Measurements from ENCODE around the gene SPATA18.
"Not testable (repeated sequence)": the region's sequence is repeated elsewhere in the genome, so short reads cannot be mapped to it uniquely, and the experiment has no call there.

The SPATA18 gene

DNA sequence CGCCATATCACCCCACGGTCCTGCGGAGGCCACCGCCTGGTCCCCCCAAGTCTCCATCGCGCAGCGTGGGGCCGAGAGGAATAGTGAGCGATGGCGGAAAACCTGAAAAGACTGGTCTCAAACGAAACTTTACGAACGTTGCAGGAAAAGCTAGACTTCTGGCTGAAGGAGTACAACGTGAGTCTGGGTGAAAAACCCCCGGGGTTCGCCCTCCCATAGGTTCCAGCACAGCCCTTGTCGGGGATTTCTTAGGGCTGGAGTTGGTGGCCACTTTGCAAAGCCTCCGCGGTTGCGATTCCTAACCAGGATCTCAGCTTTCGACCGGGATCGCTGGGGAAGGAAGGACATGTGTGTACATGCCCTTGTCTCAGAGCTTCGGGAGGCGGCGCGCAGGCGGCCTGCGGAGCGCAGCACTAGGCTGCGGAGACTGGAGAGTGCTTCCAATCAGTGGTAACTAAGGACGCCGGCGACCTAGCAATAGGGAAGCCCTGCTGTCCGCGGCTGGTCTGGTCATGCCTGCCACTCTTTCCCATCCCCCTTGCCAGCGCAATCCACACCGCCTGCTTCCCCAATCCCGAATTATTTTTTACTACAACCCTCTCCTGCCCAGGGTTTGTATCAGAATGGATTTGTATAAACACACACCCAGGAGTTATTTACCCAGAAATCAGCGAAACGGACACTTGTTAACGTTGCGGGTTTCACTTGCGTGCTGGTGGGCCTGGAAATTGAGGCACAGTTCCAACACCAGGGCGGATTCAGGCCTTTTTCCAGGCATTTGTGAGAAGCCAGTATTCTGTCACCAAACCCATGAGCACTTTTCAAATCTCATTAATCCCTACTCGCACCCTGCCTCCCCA, 741 bp downstream of the SPATA18 start:
- no peak for DNase-seq (ENCODE audit: low read depth in 2 of 3, low spot score in 1 of 3)

DNA sequence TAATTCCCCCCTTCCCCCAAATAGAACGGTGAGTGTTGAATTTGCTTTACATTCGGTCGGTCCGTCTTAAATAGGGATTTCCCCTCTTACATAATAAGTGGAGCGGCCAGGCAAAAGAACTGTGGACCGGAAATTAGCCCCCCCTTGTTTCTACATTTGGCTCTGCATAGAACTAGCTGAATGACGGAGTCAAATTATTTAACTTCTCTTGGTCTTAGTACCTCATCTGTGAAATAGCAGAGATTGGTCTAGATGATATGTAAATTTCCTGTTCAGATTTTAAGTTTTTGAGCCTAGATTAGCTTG, 1.3 kb downstream of the SPATA18 start:
- no peak for DNase-seq (ENCODE audit: low read depth in 2 of 3, low spot score in 1 of 3)

GRCh38 chr4:52054254-52054653, 3.1 kb downstream of the SPATA18 start:
- no peak for DNase-seq (ENCODE audit: low read depth in 2 of 3, low spot score in 1 of 3)

DNA sequence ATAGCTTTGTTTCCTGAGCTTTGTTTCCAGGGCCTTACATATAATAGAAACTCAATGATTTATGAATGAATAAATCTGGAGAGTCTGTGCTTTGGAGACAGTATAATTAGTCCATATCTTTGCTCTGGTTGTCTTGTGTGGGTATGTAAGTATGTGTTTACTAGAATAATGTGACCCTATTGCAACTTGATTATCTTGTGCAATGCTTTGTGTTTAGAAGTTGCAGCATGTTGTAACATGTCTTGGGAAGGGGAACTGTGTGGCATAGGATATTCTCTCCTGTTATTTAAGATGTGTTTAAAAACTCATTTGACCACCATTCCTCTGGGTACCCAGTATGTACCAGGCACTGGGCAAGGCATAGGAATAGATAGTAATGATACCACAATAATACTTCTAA, 6.1 kb downstream of the SPATA18 start:
- no peak for DNase-seq (ENCODE audit: low read depth in 2 of 3, low spot score in 1 of 3)

DNA sequence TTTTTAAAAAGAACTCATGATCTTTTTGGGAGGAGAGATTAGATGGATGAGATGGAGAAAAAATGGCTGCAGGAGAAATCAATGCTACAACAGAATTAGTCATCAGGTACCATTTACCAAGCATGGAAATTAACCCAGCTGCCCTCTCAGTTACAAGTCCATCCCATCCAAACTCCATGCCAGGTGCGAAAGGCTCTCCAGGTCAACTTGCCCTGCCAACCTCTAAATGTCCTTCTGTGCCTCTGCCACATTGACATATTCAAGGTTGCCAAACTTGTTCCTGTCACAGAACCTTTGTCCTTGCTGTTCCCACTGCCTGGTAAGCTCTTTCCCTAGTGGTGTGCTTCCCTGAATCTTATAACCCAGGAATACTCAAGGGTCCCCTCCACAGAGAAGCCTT, 7.2 kb downstream of the SPATA18 start:
- no peak for DNase-seq (ENCODE audit: low read depth in 2 of 3, low spot score in 1 of 3)

DNA sequence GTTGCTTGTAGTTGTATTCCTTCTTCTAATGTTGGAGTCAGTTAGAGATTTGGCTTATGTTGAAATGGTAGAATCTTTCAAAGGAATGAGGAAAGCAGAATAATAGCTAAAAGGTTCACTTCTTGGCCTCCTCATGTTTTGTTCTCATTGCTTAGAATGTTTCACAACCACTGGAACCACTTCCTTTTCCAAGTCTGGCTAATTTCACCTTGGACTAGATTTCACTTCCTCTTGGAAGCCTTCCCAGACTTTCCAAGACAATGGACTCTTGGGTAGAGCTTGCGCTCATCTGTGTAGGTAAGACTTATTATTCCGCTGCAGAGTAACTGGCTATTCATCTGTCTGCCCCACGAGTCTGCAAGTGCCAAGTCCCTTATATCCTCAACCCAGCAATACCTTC, 8.3 kb downstream of the SPATA18 start:
- DNase-seq (ENCODE audit: low read depth in 2 of 3, low spot score in 1 of 3), result no peak

GRCh38 chr4:52069571-52069970, 18.5 kb downstream of the SPATA18 start:
- DNase-seq (ENCODE audit: low read depth in 2 of 3, low spot score in 1 of 3), result no peak

- DNase-seq (ENCODE audit: low read depth in 2 of 3, low spot score in 1 of 3), result no peak
These were observed 20.9 kb downstream of the SPATA18 start for GRCh38 chr4:52071791-52072546.

- no peak for DNase-seq (ENCODE audit: low read depth in 2 of 3, low spot score in 1 of 3)
These were observed 25.6 kb downstream of the SPATA18 start for GRCh38 chr4:52076731-52077130.

GRCh38 chr4:52079659-52080058, 28.6 kb downstream of the SPATA18 start:
- no peak for DNase-seq (ENCODE audit: low read depth in 2 of 3, low spot score in 1 of 3)

- no peak for DNase-seq (ENCODE audit: low read depth in 2 of 3, low spot score in 1 of 3)
These were observed 30.1 kb downstream of the SPATA18 start for GRCh38 chr4:52081216-52081615.

- DNase-seq (ENCODE audit: low read depth in 2 of 3, low spot score in 1 of 3), result not testable (repeated sequence)
These were observed 35.3 kb downstream of the SPATA18 start for GRCh38 chr4:52086425-52086824.

DNA sequence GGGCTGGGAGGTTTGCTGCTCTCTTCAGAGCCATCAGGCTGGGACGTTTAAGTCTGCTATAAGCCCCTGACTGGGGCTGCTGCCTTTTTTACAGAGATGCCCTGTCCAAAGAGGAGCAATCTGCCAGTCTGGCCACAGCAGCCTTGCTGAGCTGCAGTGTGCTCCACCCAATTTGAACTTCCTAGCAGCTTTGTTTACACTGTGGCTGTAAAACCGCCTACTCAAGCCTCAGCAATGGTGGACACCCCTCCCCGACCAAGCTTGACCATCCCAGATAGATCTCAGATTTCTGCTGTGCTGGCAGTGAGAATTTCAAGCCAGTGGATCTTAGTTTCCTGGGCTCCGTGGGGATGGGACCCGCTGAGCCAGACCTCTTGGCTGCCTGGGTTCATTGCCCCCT, 40.7 kb downstream of the SPATA18 start:
- DNase-seq (ENCODE audit: low read depth in 2 of 3, low spot score in 1 of 3), result no peak

GRCh38 chr4:52093466-52093865, 42.4 kb downstream of the SPATA18 start:
- DNase-seq (ENCODE audit: low read depth in 2 of 3, low spot score in 1 of 3), result no peak

GRCh38 chr4:52094376-52095145, 43.5 kb downstream of the SPATA18 start:
- DNase-seq (ENCODE audit: low read depth in 2 of 3, low spot score in 1 of 3), result no peak

- DNase-seq (ENCODE audit: low read depth in 2 of 3, low spot score in 1 of 3), result no peak
These were observed 44.3 kb downstream of the SPATA18 start for GRCh38 chr4:52095374-52095773.

GRCh38 chr4:52096048-52096447, 44.9 kb downstream of the SPATA18 start:
- DNase-seq (ENCODE audit: low read depth in 2 of 3, low spot score in 1 of 3), result no peak

DNA sequence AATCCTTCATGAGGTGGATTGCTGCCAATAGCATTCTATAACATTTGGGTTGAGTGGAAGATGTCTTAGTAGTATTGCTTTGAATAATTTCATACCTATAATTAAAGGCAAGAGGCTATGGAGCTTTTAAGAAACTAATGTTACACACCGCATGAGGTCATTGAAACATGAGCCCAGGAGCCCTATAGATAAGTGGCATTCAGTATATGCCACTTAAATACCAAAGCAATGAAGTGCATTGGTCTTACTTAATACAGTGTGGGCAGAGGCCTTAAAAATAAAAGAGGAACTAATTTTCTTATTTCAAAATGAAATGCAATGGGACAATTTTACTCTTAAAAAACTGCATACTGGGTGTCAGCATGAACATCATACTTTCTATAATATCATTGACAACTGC, 47.5 kb downstream of the SPATA18 start:
- DNase-seq (ENCODE audit: low read depth in 2 of 3, low spot score in 1 of 3), result no peak

- DNase-seq (ENCODE audit: low read depth in 2 of 3, low spot score in 1 of 3), result no peak
These were observed 48.9 kb downstream of the SPATA18 start for GRCh38 chr4:52099860-52100461.

GRCh38 chr4:52102587-52102986, 51.5 kb downstream of the SPATA18 start:
- DNase-seq (ENCODE audit: low read depth in 2 of 3, low spot score in 1 of 3), result no peak

DNA sequence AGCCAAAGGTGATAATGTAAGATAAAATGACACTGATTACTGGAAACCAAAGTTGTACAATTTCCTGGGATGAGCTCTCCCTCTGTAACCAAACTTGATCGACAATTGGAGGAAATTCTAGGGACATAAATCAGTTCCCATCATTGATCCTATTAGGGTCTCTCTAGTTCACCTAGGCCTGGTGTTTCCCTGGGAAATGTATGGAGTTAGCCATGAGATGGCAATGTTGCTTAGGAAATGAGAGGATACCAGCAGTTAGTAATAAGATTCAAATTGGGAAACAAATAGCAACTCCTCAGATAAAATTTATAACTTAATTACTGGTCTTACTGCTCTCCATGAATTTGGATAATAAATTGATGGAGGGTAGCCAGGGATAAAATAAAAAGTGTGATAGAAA, 52.2 kb downstream of the SPATA18 start:
- DNase-seq (ENCODE audit: low read depth in 2 of 3, low spot score in 1 of 3), result no peak

DNA sequence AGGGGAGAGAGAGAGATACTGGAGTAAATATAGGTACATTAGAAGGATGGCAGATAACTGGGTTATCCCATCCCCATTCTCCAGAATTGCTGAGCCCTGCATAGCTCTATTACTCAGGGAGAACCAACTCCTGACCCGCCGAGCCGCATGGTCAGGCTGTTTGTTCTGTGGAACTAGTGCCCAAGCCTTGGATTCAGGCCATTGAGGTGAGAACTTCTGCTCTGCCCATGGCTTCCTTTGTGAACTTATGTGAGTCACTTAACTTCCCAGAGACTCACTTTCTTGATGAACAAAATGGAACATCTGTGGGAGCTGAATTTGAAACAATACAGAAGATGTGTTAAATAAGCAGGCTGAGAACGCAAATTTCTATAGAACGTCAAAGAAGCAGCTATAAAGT, 54.2 kb downstream of the SPATA18 start:
- DNase-seq (ENCODE audit: low read depth in 2 of 3, low spot score in 1 of 3), result no peak

All from stimulated activated CD4-positive, alpha-beta T cell treated with anti-CD3 and anti-CD28 coated beads, Interleukin-12 subunit alpha, Interleukin-12 subunit beta, amount 100 ng/mL, for 48 hours (primary cell).